HG02870 (cell line): ENCODE measurements around the gene HNRNPA2B1.
"Not testable (repeated sequence)": the region's sequence is repeated elsewhere in the genome, so short reads cannot be mapped to it uniquely, and the experiment has no call there.

Experiments
- ATAC-seq: cut with Tn5 transposase; IDR thresholded peaks from one replicate; pipeline ENCODE4 v1.9.1; 2021; ENCODE audit warnings: mild to moderate bottlenecking, moderate library complexity; ENCODE audit not compliant: unreplicated experiment

HNRNPA2B1 gene

DNA sequence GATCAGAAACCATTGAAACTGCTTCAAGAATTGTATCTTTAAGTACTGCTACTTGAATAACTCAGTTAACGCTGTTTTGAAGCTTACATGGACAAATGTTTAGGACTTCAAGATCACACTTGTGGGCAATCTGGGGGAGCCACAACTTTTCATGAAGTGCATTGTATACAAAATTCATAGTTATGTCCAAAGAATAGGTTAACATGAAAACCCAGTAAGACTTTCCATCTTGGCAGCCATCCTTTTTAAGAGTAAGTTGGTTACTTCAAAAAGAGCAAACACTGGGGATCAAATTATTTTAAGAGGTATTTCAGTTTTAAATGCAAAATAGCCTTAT, 14.7 kb downstream of the HNRNPA2B1 start:
- ATAC-seq = no peak

- no peak for ATAC-seq
Measured at GRCh38 chr7:26185131-26185843, 15.3 kb downstream of the HNRNPA2B1 start.

GRCh38 chr7:26184281-26185101, 16.1 kb downstream of the HNRNPA2B1 start:
- ATAC-seq = not testable (repeated sequence)

- ATAC-seq = no peak
Measured at GRCh38 chr7:26183545-26184280, 16.8 kb downstream of the HNRNPA2B1 start.

DNA sequence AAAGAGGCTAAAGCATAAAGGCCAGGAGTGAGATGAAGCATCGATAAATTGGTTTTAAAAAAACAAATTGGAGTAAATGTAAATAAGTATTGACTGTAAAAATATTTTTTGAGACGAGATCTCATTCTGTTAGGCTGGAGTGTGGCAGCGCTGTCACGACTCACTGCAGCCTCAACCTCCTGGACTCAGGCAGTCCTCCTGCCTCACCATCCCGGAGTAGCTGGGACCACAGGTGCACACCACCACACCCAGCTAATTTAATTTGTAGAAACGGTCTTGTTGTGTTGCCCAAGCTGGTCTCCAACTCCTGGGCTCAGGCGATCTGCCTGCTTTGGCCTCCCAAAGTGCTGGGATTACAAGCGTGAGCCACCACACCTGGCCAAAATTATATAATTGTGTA, 17.8 kb downstream of the HNRNPA2B1 start:
- no peak for ATAC-seq

- ATAC-seq = no peak
Measured at GRCh38 chr7:26182283-26182682, 18.3 kb downstream of the HNRNPA2B1 start.

GRCh38 chr7:26181474-26182227, 18.9 kb downstream of the HNRNPA2B1 start:
- ATAC-seq = no peak

DNA sequence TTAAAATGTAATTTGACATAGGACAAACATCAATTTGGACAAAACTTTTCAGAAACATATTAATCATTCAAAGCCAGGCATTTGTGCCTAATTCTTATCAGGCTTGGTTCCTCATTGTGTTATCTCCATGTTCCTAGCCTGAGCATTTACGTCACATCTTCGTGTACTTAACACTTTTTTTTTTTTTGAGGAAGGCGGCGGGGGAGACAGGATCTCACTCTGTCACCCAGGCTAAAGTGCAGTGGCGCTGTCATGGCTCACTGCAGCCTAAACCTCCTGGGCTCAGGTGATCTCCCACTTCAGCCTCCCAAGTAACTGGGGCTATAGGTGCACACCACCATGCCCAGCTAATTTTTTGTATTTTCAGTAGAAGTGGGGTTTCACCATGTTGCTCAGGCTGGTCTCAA, 19.8 kb downstream of the HNRNPA2B1 start:
- no peak for ATAC-seq

GRCh38 chr7:26179826-26180497, 20.6 kb downstream of the HNRNPA2B1 start:
- ATAC-seq = no peak

DNA sequence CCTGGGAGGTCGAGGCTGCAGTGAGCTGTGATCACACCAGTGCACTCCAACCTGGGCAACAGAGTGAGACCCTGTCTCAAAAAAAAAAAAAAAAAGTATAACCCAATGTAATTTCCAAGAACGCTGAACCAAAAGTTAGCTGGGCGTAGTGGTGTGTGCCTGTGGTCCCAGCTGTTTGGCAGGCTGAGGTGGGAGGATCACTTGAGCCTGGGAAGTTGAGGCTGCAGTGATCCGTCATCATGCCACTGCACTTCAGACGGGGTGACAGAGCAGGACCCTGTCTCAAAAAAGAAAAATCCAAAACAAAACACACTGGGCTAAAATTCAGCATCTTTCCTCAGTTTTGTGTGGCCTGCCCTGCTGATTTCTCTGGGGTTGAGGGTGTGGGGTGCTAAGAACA, 21.1 kb downstream of the HNRNPA2B1 start:
- no peak for ATAC-seq

DNA sequence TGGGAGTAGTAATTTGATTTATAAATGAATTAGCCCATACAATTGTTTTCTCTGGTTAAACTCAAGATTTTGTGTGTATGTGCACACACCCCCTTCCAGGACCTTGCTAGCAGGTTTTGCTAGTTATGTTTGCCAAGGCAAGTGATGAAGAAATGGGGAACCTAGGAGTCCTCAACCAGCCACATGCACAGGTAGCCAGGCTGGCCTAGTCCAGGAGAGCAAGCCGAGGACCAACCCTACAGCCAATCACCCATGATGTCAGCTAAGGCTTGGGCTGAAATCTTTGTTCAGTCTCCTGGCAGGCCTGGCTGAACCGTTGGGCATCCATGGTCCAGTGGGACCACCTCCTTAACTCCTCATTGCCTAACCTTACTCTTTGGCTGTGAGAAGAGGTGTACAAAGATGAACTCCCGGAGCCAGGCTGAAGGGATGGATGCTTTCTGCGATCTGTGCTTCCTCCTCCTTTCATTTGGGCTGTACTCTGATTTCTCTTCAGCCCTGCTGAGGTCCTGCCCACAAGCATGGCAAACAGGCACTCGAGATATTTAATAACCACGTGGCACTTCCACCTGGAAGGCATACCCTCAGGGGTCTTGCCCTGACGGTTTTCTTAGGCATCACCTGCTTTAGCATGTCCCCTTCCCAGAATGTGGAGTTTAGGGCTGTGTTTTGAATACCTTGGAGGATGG, 22.1 kb downstream of the HNRNPA2B1 start:
- no peak for ATAC-seq

DNA sequence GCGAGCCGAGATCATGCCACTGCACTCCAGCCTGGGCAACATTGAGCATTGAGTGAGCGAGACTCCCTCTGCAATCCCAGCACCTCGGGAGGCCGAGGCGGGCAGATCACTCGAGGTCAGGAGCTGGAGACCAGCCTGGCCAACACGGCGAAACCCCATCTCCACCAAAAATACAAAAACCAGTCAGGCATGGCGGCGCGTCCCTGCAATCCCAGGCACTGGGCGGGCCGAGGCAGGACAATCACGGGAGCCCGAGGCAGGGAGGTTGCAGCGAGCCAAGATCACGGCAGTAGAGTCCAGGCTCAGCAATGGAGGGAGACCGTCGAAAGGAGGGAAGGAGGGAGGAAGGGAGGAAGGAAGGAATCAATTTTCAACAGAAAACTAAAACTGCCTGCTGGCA, 23.3 kb downstream of the HNRNPA2B1 start:
- not testable (repeated sequence) for ATAC-seq

GRCh38 chr7:26176696-26177095, 23.9 kb downstream of the HNRNPA2B1 start:
- ATAC-seq = not testable (repeated sequence)

GRCh38 chr7:26175903-26176302, 24.6 kb downstream of the HNRNPA2B1 start:
- ATAC-seq = not testable (repeated sequence)

- ATAC-seq = no peak
Measured at GRCh38 chr7:26172048-26172447, 28.5 kb downstream of the HNRNPA2B1 start.

GRCh38 chr7:26171601-26172000, 28.9 kb downstream of the HNRNPA2B1 start:
- ATAC-seq = no peak

DNA sequence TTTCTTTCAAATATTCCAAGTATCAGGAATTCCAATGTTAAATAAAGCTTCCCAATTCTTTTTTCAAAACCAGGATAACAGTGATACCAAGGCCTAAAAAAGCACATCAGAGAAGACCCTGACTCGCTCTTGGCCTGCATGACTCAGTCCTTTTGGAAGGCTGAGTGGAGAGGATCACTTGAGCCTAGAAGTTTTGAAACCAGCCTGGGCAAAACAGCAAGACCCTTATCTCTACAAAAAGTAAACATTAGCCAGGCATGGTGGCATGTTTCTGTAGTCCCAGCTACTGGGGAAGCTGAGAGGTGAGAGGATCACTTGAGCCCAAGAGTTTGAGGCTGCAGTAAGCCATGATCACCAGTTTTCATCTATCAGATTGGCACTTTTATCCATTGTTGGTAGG, 29.9 kb downstream of the HNRNPA2B1 start:
- no peak for ATAC-seq

GRCh38 chr7:26169271-26169670, 31.3 kb downstream of the HNRNPA2B1 start:
- ATAC-seq = no peak

DNA sequence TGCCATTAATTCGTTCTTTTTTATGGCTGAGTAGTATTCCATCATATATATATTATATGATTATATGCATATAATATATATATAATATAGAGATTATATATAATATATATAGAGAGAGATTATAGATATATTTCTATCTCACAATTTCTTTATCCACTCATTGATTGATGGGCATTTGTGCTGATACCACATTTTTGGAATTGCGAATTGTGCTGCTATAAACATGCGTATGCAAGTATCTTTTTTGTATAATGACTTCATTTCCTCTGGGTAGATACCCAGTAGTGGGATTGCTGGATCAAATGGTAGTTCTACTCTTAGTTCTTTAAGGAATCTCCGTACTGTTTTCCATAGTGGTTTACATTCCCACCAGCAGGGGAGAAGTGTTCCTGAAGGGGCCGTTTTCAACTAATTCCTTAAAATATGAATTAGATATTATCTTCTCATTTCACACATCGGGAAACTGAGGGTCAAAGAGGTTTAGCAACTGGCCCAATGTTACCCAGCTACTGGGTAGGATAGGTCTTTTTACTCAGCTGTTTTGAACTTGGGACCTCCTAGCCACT, 32.0 kb downstream of the HNRNPA2B1 start:
- ATAC-seq = no peak
